HepG2 (cell line): ENCODE results near the gene PWP1. TPM values are rescaled to one million over a fixed set of nuclear protein-coding genes. Genes with fewer than 3 reads are reported as not detected.
"Not testable (repeated sequence)": the region's sequence is repeated elsewhere in the genome, so short reads cannot be mapped to it uniquely, and the experiment has no call there.

Experiments used
- ATAC-seq: fragments of 200-7000 bp; cut with Tn5 transposase; 3 replicates; pipeline ENCODE4 v1.9.1; 2020; ENCODE audit warnings: mild to moderate bottlenecking, moderate library complexity
- BruUV-seq: library from RNA; stranded (reverse); fragments of 400-500 nt; replicated peaks from 2 replicates; lab custom pipeline; 2021; lab: Mats Ljungman, UMichigan
- CTCF ChIA-PET: fragments of 300-600 bp; formaldehyde crosslinking; extraction: SDS; loops from one replicate; lab custom pipeline; 2021; ENCODE audit warnings: low total read pairs, inconsistent platforms, low intra/inter-chr PET ratio; lab: Yijun Ruan, JAX
- POLR2A ChIA-PET: fragments of 350-600 bp; sonication (Branson Sonifier 250); formaldehyde crosslinking; loops from one replicate; lab custom pipeline; 2020; ENCODE audit warnings: antibody characterized with exemption, inconsistent platforms; lab: Yijun Ruan, JAX
- DNase-seq: peaks from one replicate; pipeline ENCODE4 v3.0.0-alpha.2; 2015; ENCODE audit warnings: low spot score
- FAIRE-seq: peaks from 3 replicates; lab custom pipeline; 2011; peaks lifted over from hg19 to GRCh38; lab: Jason Lieb, UNC
- H2AFZ ChIP-seq: one replicate; pipeline ENCODE4 v1.6.1; 2011; ENCODE audit warnings: low read length, inconsistent platforms
- H3K27ac ChIP-seq: fragments of 300-600 bp; 3 replicates; pipeline ENCODE4 v1.8.0; 2011; ENCODE audit warnings: mixed run types, mild to moderate bottlenecking, mixed read lengths, low read length, inconsistent platforms; ENCODE audit not compliant: insufficient read depth; ENCODE audit errors: extremely low read length
- H3K27me3 ChIP-seq, 2 experiments: fragments of 200-600 bp in 1 of 2; 2 replicates in 1 of 2; 3 replicates in 1 of 2; pipeline versions ENCODE4 v1.6.0 to v1.8.0; 2011; ENCODE audit warnings: low read length in 2 of 2, mild to moderate bottlenecking in 2 of 2, moderate library complexity in 2 of 2, inconsistent platforms in 1 of 2; ENCODE audit not compliant: insufficient read depth in 2 of 2, control insufficient read depth in 1 of 2
- H3K36me3 ChIP-seq, 2 experiments: fragments of 200-600 bp in 1 of 2; replicated peaks in 1 of 2; 2 replicates in 1 of 2; 3 replicates in 1 of 2; pipeline versions ENCODE4 v1.5.1 to v1.8.0; 2011; ENCODE audit warnings: low read length in 2 of 2, inconsistent platforms in 1 of 2; ENCODE audit not compliant: insufficient read depth in 2 of 2, control insufficient read depth in 1 of 2
- H3K4me1 ChIP-seq: 2 replicates; pipeline ENCODE4 v1.5.1; 2012; ENCODE audit warnings: low read length, inconsistent platforms; ENCODE audit not compliant: insufficient read depth
- H3K4me2 ChIP-seq: 2 replicates; pipeline ENCODE4 v1.6.0; 2011; ENCODE audit warnings: low read depth, low read length, inconsistent platforms
- H3K4me3 ChIP-seq, 3 experiments: fragments of 200-600 bp in 1 of 3; sonication (generic), shearing (Covaris generic) in 1 of 3; replicated peaks in 1 of 3; 2 replicates each; pipeline ENCODE4 v1.5.1; 2011 to 2016; ENCODE audit warnings: low read length in 3 of 3, inconsistent platforms in 2 of 3, low read depth in 2 of 3, mild to moderate bottlenecking in 2 of 3, control low read depth in 1 of 3, mixed read lengths in 1 of 3; ENCODE audit not compliant: insufficient read depth in 1 of 3
- H3K79me2 ChIP-seq: one replicate; pipeline ENCODE4 v1.6.1; 2011; ENCODE audit warnings: low read length, inconsistent platforms; ENCODE audit not compliant: insufficient read depth
- H3K9ac ChIP-seq: 2 replicates; pipeline ENCODE4 v1.6.0; 2011; ENCODE audit warnings: mild to moderate bottlenecking, low read depth, low read length, inconsistent platforms; ENCODE audit not compliant: insufficient read depth
- H3K9me3 ChIP-seq: 2 replicates; pipeline ENCODE4 v1.5.1; 2012; ENCODE audit warnings: mild to moderate bottlenecking, low read length
- H4K20me1 ChIP-seq: 2 replicates; pipeline ENCODE4 v1.6.0; 2011; ENCODE audit warnings: inconsistent platforms, mild to moderate bottlenecking, low read length, moderate library complexity; ENCODE audit not compliant: insufficient read depth
- KMT2B ChIP-seq: IDR thresholded peaks from 2 replicates; pipeline ENCODE4 v1.6.1; 2016; ENCODE audit warnings: missing genetic modification reagents, missing compliant biosample characterization
- MBNL3 ChIP-seq: fragments of 250-450 bp; sonication (Bioruptor Pico); conservative IDR thresholded peaks from 2 replicates; pipeline ENCODE4 v1.8.0; 2022; ENCODE audit warnings: mild to moderate bottlenecking, inconsistent platforms
- NONO ChIP-seq, 2 experiments: fragments of 450-650 bp in 1 of 2; sonication (generic) in 1 of 2; formaldehyde crosslinking in 1 of 2; IDR thresholded peaks in 1 of 2; conservative IDR thresholded peaks in 1 of 2; 2 replicates each; pipeline versions ENCODE4 v1.6.1 to v1.8.0; 2017 to 2022; ENCODE audit warnings: mild to moderate bottlenecking in 1 of 2, missing genetic modification reagents in 1 of 2, moderate library complexity in 1 of 2
- PRPF4 ChIP-seq: fragments of 200-400 bp; formaldehyde crosslinking; IDR thresholded peaks from 2 replicates; pipeline ENCODE4 v1.6.1; 2016; ENCODE audit warnings: low read length, low read depth; ENCODE audit not compliant: poor library complexity, severe bottlenecking
- ZNF263 ChIP-seq: sonication (generic); formaldehyde crosslinking; IDR thresholded peaks from 2 replicates; pipeline ENCODE4 v1.4.0; 2020; ENCODE audit warnings: missing genetic modification reagents
- ZNF30 ChIP-seq: sonication (generic); formaldehyde crosslinking; IDR thresholded peaks from 2 replicates; pipeline ENCODE4 v1.5.0; 2020; ENCODE audit warnings: mild to moderate bottlenecking, missing genetic modification reagents
- WGBS: methylation state at CpG from one replicate; pipeline ENCODE4 v1.1.6; 2017; ENCODE audit warnings: low lambda C conversion rate; 5-methylcytosine and 5-hydroxymethylcytosine counted together
- in situ Hi-C: cut with HindIII; loops from 2 replicates; pipeline ENCODE4 v1.10.0; 2017; ENCODE audit warnings: low pct_unique_long_range_greater_than_20kb; ENCODE audit not compliant: extremely low pct_ligation_motif_present
- intact Hi-C: fragments of 100-400 bp; cut with micrococcal nuclease; formaldehyde crosslinking; loops from one replicate; pipeline ENCODE4 v1.10.0; 2022; ENCODE audit not compliant: unreplicated experiment
- polyA plus RNA-seq, 8 experiments: library from polyadenylated mRNA; depleted of rRNA in 3 of 8; stranded (reverse) in 7 of 8; unstranded in 1 of 8; fragments of >200 nt; fragmentation: Illumina TruSeq in 4 of 8; extraction: Trizol in 4 of 8; gene quantifications; 2 replicates each; pipeline versions ENCODE4 v1.2.1 to v1.2.3, GENCODE V29; 2011 to 2016; ENCODE audit warnings: low read depth in 4 of 8, missing spikeins in 1 of 8, mixed read lengths in 1 of 8; ENCODE audit not compliant: insufficient read depth in 1 of 8
- total RNA-seq, 5 experiments: library from RNA; depleted of rRNA; stranded (reverse); fragments of >200 nt; fragmentation: Illumina TruSeq; extraction: Trizol; gene quantifications; 2 replicates each; pipeline ENCODE4 v1.2.3, GENCODE V29; 2016; ENCODE audit warnings: low read depth in 1 of 5

Gene PWP1
- total and polyA plus RNA-seq, 2 of the 13 experiments (the other 11 are each of a cell fraction or from before 2014, with no cell fraction given), result 65.9 to 70.2 TPM

GRCh38 chr12:107704041-107704440 is 18.4 kb downstream of the PWP1 start (continued):
- TF ChIP-seq PRPF4 (no peak), KMT2B (CRISPR knock-in tag) (no peak), MBNL3 (CRISPR knock-in tag) (no peak), ZNF30 (CRISPR knock-in tag) (no peak)

GRCh38 chr12:107705522-107705921 is 19.9 kb downstream of the PWP1 start:
- H3K79me2 ChIP-seq, H3K4me3 ChIP-seq, H3K27me3 ChIP-seq, POLR2A ChIA-PET, H3K27ac ChIP-seq, H4K20me1 ChIP-seq, in situ Hi-C loops, CTCF ChIA-PET, H3K4me2 ChIP-seq, H3K9me3 ChIP-seq, H3K9ac ChIP-seq, BruUV-seq, H3K4me1 ChIP-seq, DNase-seq, ATAC-seq, FAIRE-seq, H2AFZ ChIP-seq, intact Hi-C loops: not testable (repeated sequence)
- H3K36me3 ChIP-seq, result peaks cover 21 to 72% of the 10 kb centered on the region in 2 experiments
- over 99% methylated on average over 5 of the region's 5 CpGs for WGBS

DNA sequence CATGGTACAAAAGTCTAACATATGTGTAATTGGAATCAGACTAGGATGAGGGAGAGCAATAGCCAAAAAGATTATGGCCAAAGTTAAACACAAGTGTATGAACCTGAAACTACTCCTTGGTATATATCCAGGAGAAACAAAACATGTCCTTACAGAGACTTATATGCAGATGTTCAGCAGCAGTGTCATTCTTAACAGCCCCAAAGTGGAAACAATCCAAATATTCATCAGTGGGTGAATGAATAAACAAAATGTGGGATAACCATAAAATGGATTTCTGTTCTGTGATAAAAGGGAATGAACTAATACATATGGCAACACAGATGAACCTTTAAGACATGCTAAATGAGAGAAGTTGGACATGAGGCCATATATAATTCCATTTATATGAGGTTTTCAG is 30.2 kb downstream of the PWP1 start:
- CTCF ChIA-PET, result no interaction called here
- no peaks in the 10 kb centered on the region for H3K4me1 ChIP-seq
- no peaks in the 10 kb centered on the region for H3K9me3 ChIP-seq
- no peaks in the 10 kb centered on the region for H3K79me2 ChIP-seq
- no peak overlapping the region for H2AFZ ChIP-seq
- intact Hi-C loops, result no loop called here
- TF ChIP-seq ZNF263 (CRISPR knock-in tag) (no peak), NONO (IDR thresholded peaks at IDR 0.05) (no peak), NONO (CRISPR knock-in tag; conservative IDR thresholded peaks at IDR 0.05) (no peak)
- TF ChIP-seq, all 625 proteins: peak for 0
- H3K27me3 ChIP-seq, result no peaks in the 10 kb centered on the region
- in situ Hi-C loops, result no loop called here
- H3K4me3 ChIP-seq, result no peak overlapping the region
- TSS peak; percentile 24 for BruUV-seq
- no peaks in the 10 kb centered on the region for H4K20me1 ChIP-seq
- FAIRE-seq, result no peak
- H3K9ac ChIP-seq, result no peak overlapping the region
- no peak overlapping the region for H3K27ac ChIP-seq
- no peak for DNase-seq
- POLR2A ChIA-PET, result no interaction called here
- no peak overlapping the region for H3K4me2 ChIP-seq
- peaks cover 2 to 30% of the 10 kb centered on the region in 2 experiments for H3K36me3 ChIP-seq
- no peak for ATAC-seq
